ENCODE data around the gene CABLES2. TPM values are rescaled to one million over a fixed set of nuclear protein-coding genes. Genes with fewer than 3 reads are reported as not detected.
A peak's percentile ranks its signal among the peaks of the same experiment; 100 is the strongest.

The CABLES2 gene
- total and polyA plus RNA-seq, 9 of the 15 experiments (the other 6 are each of a cell fraction or from before 2014, with no cell fraction given), result 0.46 to 4.2 (median 1.6) TPM

DNA sequence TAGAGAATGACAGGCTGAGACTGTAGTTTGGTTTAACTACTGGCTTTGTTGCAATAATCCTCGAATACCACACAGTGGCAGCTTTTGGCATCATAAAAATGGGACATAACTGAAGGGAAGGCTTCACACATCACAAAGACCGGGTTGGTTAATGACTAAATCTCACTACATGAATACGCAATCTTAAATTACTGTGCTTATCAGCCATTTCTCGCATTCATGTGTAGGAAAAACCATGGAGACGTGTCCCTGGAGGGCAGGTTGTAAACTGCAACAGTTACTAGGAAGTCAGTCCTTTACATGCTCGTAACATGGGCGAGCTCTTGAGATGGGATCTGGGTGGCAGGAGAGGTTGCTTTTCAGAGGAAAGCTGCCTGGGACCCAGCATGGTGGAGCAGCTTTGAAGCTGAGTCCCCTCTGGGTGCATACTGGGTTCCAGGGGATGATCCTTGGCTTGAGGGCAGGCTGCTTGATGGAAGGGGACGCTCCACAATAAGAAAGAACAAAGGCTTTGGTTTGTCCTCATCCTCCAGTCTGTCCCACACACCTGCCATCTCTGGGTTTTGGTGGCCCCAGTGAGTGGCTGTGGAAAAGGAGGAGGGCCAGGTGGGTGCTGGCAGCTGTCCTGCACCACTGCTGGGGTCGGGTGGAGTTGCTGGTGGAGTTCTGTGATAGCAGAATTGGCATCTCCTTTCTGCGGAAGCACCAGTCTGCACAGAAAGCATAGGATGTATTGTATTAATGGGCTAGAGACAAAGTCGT, 18.1 kb downstream of the CABLES2 start:
- no peak for ATAC-seq
- no peak for DNase-seq (ENCODE audit: extremely low read depth in 1 of 4, low spot score in 3 of 4)
- BruUV-seq (replicated peaks), result no TSS peak
- Histone ChIP-seq H3K27me3 (ENCODE audit: control insufficient read depth in 2 of 2, insufficient read depth in 2 of 2, low read length in 2 of 2) (no peaks in the 10 kb centered on the region), H3K9ac (ENCODE audit: insufficient read depth in 1 of 2, low read depth in 2 of 2, low read length in 2 of 2) (peak overlapping the region; percentile 99; a peak in 2 of 4 replicates), H3K9me3 (replicated peaks; ENCODE audit: control insufficient read depth, insufficient read depth, low read depth, low read length) (no peaks in the 10 kb centered on the region), H3K4me2 (ENCODE audit: insufficient read depth, low read length) (peak overlapping the region; percentile 100), H3K9me1 (ENCODE audit: control insufficient read depth, insufficient read depth, low read length) (peaks cover 12% of the 10 kb centered on the region), H3K36me3 (ENCODE audit: control insufficient read depth, insufficient read depth, low read length) (peaks cover 52% of the 10 kb centered on the region), H3K79me2 (ENCODE audit: control insufficient read depth, insufficient read depth, low read length) (peaks cover 56% of the 10 kb centered on the region), H3K27ac (ENCODE audit: extremely low read depth, low read depth, low read length) (peak overlapping the region; percentile 26; the same call in 2 of the 3 replicates), H3K4me3 (peak overlapping the region; percentile 100; the same call in 1 of the 2 replicates), H2AFZ (ENCODE audit: low read depth, low read length) (no peak overlapping the region), H4K20me1 (replicated peaks; ENCODE audit: control insufficient read depth, insufficient read depth, low read length) (peaks cover 9% of the 10 kb centered on the region), H3K4me1 (replicated peaks in 1 of 2; ENCODE audit: control insufficient read depth in 2 of 2, insufficient read depth in 2 of 2, low read length in 2 of 2) (peaks cover 11 to 53% of the 10 kb centered on the region in 2 experiments; a peak in 4 of 5 replicates)
- intact Hi-C loops (cut with micrococcal nuclease), result loop anchor here (10.0 kb wide), 1 partner anchor 244 kb away; the partner anchor contains the start of genes PSMA7 and SS18L1
- in situ Hi-C loops (cut with MboI), result no loop called here
- ChIA-PET POLR2A (interaction anchor here (0.6 to 5.1 kb wide), 7 partner anchors 12 to 377 kb away, joined by 3 to 28 read pairs (median 4); partner anchors contain the start of gene LAMA5), CTCF (ENCODE audit: low intra/inter-chr PET ratio) (no interaction called here)
- 84% methylated on average over 11 of the region's 11 CpGs for WGBS (ENCODE audit: insufficient coverage, low coverage, missing lambda C conversion rate)
- FAIRE-seq, result peak; percentile 44
- no peak for TF ChIP-seq TCF15 (CRISPR knock-in tag; IDR thresholded peaks at IDR 0.05)
- TF ChIP-seq HNRNPUL1 (IDR thresholded peaks at IDR 0.05; ENCODE audit: low read length), result peak; percentile 67; the same call in 1 of the 2 replicates
- 0 out of 2 replicates have a peak, but pooled peaks have one; percentile 10 for TF ChIP-seq POLR2AphosphoS2 (IDR thresholded peaks at IDR 0.05; ENCODE audit: low read length)
- TF ChIP-seq IRF2 (CRISPR knock-in tag; IDR thresholded peaks at IDR 0.05), result no peak
- 0 out of 2 replicates have a peak, but pooled peaks have one; percentile 40 for TF ChIP-seq ZNF695 (CRISPR knock-in tag; IDR thresholded peaks at IDR 0.05)
- peak; percentile 25; the same call in 1 of the 2 replicates for TF ChIP-seq NCOR1 (IDR thresholded peaks at IDR 0.05)
- no peak for TF ChIP-seq MAFK (IDR thresholded peaks at IDR 0.05; ENCODE audit: low read length)
- TF ChIP-seq SP1 (CRISPR knock-in tag; IDR thresholded peaks at IDR 0.05), result no peak
- TF ChIP-seq, protein P1, sequence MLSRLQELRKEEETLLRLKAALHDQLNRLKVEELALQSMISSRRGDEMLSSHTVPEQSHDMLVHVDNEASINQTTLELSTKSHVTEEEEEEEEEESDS (CRISPR knock-in tag; IDR thresholded peaks at IDR 0.05), result no peak
- TF ChIP-seq ZNF445 (CRISPR knock-in tag; IDR thresholded peaks at IDR 0.05; ENCODE audit: low read depth), result no peak
- no peak for TF ChIP-seq RCOR1 (IDR thresholded peaks at IDR 0.05; ENCODE audit: borderline replicate concordance in 1 of 2, low read depth in 2 of 2, low read length in 2 of 2)
- TF ChIP-seq POLR2A (conservative IDR thresholded peaks at IDR 0.05), result peak; percentile 77
- no peak for TF ChIP-seq PTRF (tag; IDR thresholded peaks at IDR 0.05)
- 0 out of 2 replicates have a peak, but pooled peaks have one; percentile 37 for TF ChIP-seq POLR2AphosphoS5 (IDR thresholded peaks at IDR 0.05; ENCODE audit: control insufficient read depth, insufficient read depth, low read depth, low read length)
- no peak for TF ChIP-seq NCOA1 (IDR thresholded peaks at IDR 0.05; ENCODE audit: low read depth)

All from K562 (cell line).